ENCODE data around the gene RPN2. TPM values are rescaled to one million over a fixed set of nuclear protein-coding genes. Genes with fewer than 3 reads are reported as not detected.

RPN2 gene
- total and polyA plus RNA-seq, 7 experiments from 2014 or later: 88.7 to 281 (median 113) TPM

DNA sequence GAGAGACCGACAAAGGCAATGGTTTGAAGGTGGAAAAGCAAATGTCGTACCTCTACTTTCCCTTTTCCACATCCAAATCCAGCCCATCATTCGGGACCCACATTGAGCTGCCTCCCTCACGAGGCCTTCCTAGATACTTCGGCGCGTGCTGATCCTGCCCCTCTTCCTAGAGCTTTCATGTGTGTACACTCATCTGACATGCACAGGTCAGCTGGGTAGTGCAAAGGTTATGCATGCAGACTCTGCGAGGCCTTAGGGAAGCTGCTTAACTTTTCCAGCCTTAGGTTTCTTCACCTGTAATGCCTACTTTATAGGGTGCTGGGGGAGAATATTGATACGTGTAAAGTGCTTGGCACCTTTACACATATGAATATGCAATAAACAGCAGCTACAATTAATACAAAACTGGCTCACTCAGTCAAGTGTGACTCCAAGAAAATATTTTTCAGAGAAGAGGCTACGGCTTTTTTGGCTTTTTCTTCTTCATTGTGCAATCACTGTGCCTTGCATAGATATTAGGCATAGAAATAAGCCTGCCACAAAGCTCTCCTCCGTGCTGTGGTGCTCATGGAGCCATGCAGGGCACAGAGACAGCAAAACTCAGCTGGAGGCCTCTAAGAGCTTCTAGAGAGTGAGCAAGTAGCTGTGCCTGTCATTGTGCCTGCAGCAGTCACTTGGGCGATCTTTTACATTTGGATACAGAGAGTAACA, 106.7 kb downstream of the RPN2 start:
- H3K9me3 ChIP-seq (ENCODE audit: control insufficient read depth in 2 of 3, low read length in 3 of 3): no peaks in the 10 kb centered on the region
- peaks cover 0 to 3% (median 0%) of the 10 kb centered on the region in 3 experiments for H3K36me3 ChIP-seq (ENCODE audit: control insufficient read depth in 2 of 3, insufficient read depth in 3 of 3, low read length in 3 of 3)
- intact Hi-C loops (cut with micrococcal nuclease): loop anchor here (5.0 to 10.0 kb wide), 2 partner anchors 61 to 409 kb away; partner anchors contain the start of genes CTNNBL1 (in 1 of the 2) and SRC (in 1 of the 2)
- no peak overlapping the region for H3K27ac ChIP-seq (ENCODE audit: low read depth, low read length)
- Mint-ChIP-seq H3K4me1 (peaks cover 0 to 11% (median 8%) of the 10 kb centered on the region in 7 donors), H3K9me3 (no peaks in the 10 kb centered on the region), H3K4me3 (no peak overlapping the region), H3K27ac (no peak overlapping the region), H3K36me3 (no peaks in the 10 kb centered on the region), H3K27me3 (peaks cover 0 to 12% (median 6%) of the 10 kb centered on the region in 5 donors)
- POLR2A ChIA-PET: no interaction called here
- ATAC-seq (no peak), DNase-seq (no peak)
- CTCF ChIA-PET: no interaction called here
- peaks cover 9% of the 10 kb centered on the region in 2 donors for H3K4me1 ChIP-seq (ENCODE audit: control insufficient read depth in 2 of 2, insufficient read depth in 2 of 2, low read length in 2 of 2)
- H3K4me3 ChIP-seq (ENCODE audit: low read length): no peak overlapping the region
- no peaks in the 10 kb centered on the region for H3K27me3 ChIP-seq (ENCODE audit: control insufficient read depth in 2 of 2, insufficient read depth in 2 of 2, low read length in 2 of 2)

DNA sequence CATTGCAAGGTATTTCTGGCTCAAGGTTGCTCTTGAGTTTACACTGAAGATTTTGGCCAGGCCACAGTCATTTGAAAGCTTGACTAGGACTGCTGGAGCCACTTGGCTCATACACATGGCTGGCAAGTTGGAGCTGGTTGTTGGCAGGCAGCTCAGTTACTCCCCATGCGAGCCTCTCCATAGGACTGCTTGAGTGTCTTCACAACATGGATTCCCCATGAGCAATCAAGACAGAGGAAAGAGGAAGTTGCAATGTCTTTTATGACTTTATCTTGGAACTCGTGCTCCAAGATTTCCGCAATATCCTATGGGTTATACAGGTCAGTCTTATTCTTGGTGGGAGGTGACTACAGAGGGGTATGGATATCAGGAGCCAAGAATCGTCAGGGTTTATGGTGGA, 109.0 kb downstream of the RPN2 start:
- DNase-seq: no peak
- Mint-ChIP-seq H3K36me3 (peaks cover 3 to 11% (median 9%) of the 10 kb centered on the region in 5 donors), H3K9me3 (peaks cover 0 to 3% (median 0%) of the 10 kb centered on the region in 11 donors), H3K4me3 (peak overlapping the region; percentile 8 to 90 (median 64)), H3K27ac (peak overlapping the region in 3 of 9 donors; percentile 10 to 96 (median 87)), H3K27me3 (peaks cover 0 to 10% (median 6%) of the 10 kb centered on the region in 5 donors), H3K4me1 (peaks cover 15 to 30% (median 24%) of the 10 kb centered on the region in 7 donors)
- no peak for ATAC-seq
- Histone ChIP-seq H3K27ac (ENCODE audit: low read depth, low read length) (no peak overlapping the region), H3K4me3 (ENCODE audit: low read length) (no peak overlapping the region), H3K27me3 (ENCODE audit: control insufficient read depth in 2 of 2, insufficient read depth in 2 of 2, low read length in 2 of 2) (no peaks in the 10 kb centered on the region), H3K9me3 (ENCODE audit: control insufficient read depth in 2 of 3, low read length in 3 of 3) (no peaks in the 10 kb centered on the region), H3K36me3 (ENCODE audit: control insufficient read depth in 2 of 3, insufficient read depth in 3 of 3, low read length in 3 of 3) (peaks cover 0 to 3% (median 0%) of the 10 kb centered on the region in 3 experiments), H3K4me1 (ENCODE audit: control insufficient read depth in 2 of 2, insufficient read depth in 2 of 2, low read length in 2 of 2) (peaks cover 10 to 13% of the 10 kb centered on the region in 2 donors)
- intact Hi-C loops (cut with micrococcal nuclease): loop anchor here (5.0 to 10.0 kb wide), 2 partner anchors 59 to 407 kb away; partner anchors contain the start of genes CTNNBL1 (in 1 of the 2) and SRC (in 1 of the 2)
- CTCF ChIA-PET: interaction anchor here (0.5 kb wide), 1 partner anchor 92 kb away, joined by 5 read pairs; no protein-coding TSS in a partner anchor
- POLR2A ChIA-PET: interaction anchor here (0.5 to 1.6 kb wide), 4 partner anchors 12 to 240 kb away, joined by 4 to 11 read pairs (median 4); partner anchors contain the start of gene BLCAP

DNA sequence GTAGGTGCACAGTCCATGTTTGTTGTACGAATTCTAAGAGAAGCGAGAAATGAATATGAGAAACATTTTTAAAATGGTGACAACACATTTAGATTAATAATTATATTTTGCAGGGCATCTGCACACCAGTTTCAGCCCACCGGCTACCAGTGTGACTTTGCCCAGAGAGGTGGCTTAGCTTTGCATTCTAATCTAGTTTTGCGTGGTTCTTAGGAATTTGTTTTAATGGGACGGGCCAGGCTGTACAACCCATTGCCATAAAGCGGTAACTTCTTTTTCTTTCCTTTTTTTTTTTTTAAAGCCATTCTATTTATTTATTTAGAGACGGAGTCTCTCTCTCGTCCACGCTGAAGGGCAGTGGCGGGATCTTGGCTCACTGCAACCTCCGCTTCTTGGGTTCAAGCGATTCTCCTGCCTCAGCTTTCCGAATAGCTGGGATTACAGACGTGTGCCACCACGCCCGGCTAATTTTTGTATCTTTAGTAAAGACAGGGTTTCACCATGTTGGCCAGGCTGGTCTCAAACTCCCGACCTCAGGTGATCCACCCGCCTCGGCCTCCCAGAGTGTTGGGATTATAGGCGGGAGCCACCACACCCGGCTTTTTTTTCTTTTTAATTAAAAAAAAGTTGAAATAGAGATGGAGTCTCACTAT, 111.2 kb downstream of the RPN2 start:
- Histone ChIP-seq H3K4me1 (ENCODE audit: control insufficient read depth in 2 of 2, insufficient read depth in 2 of 2, low read length in 2 of 2) (peaks cover 10 to 13% of the 10 kb centered on the region in 2 donors), H3K27me3 (ENCODE audit: control insufficient read depth in 2 of 2, insufficient read depth in 2 of 2, low read length in 2 of 2) (no peaks in the 10 kb centered on the region), H3K27ac (ENCODE audit: low read depth, low read length) (peak overlapping the region; percentile 81), H3K4me3 (ENCODE audit: low read length) (peak overlapping the region; percentile 76), H3K9me3 (ENCODE audit: control insufficient read depth in 2 of 3, low read length in 3 of 3) (no peaks in the 10 kb centered on the region), H3K36me3 (ENCODE audit: control insufficient read depth in 2 of 3, insufficient read depth in 3 of 3, low read length in 3 of 3) (peaks cover 0 to 9% (median 0%) of the 10 kb centered on the region in 3 experiments)
- ChIA-PET CTCF (interaction anchor here (1.5 kb wide), 1 partner anchor 111 kb away, joined by 4 read pairs; the partner anchor contains the start of gene RPN2), POLR2A (interaction anchor here (0.7 to 1.5 kb wide), 8 partner anchors 9 to 251 kb away, joined by 3 to 6 read pairs (median 3); no protein-coding TSS in a partner anchor)
- no peak for ATAC-seq
- peak overlapping the region; percentile 88 to 98 (median 94) for H3K27ac Mint-ChIP-seq
- H3K9me3 Mint-ChIP-seq: peaks cover 0 to 8% (median 0%) of the 10 kb centered on the region in 11 donors
- intact Hi-C loops (cut with micrococcal nuclease): no loop called here
- peaks cover 26 to 49% (median 43%) of the 10 kb centered on the region in 7 donors for H3K4me1 Mint-ChIP-seq
- H3K4me3 Mint-ChIP-seq: peak overlapping the region; percentile 84 to 94 (median 91)
- peaks cover 9 to 26% (median 22%) of the 10 kb centered on the region in 5 donors for H3K36me3 Mint-ChIP-seq
- H3K27me3 Mint-ChIP-seq: peaks cover 0 to 7% (median 4%) of the 10 kb centered on the region in 5 donors
- no peak for DNase-seq

Other genes starting within 250 kb of the RPN2 start
- 100 to 1,000 TPM; 271 to 393 (median 338) TPM for gene SAMHD1, start 227.6 kb upstream of the RPN2 start, total RNA-seq
- gene SAMHD1, start 227.6 kb upstream of the RPN2 start, polyA plus RNA-seq: 100 to 1,000 TPM; 231 to 258 TPM
- 10 to 100 TPM; 27.4 to 51.2 (median 30.6) TPM for gene RBL1, start 83.3 kb upstream of the RPN2 start, total RNA-seq
- 10 to 100 TPM in 1 of 2 donors, 1 to 10 TPM in 1; 10.0 to 13.0 TPM for gene RBL1, start 83.3 kb upstream of the RPN2 start, polyA plus RNA-seq
- gene MROH8, start 218 bp downstream of the RPN2 start, total RNA-seq: 1 to 10 TPM; 1.2 to 1.9 (median 1.6) TPM
- gene MROH8, start 218 bp downstream of the RPN2 start, polyA plus RNA-seq: 1 to 10 TPM in 1 of 2 donors, under 1 TPM in 1; 0.59 to 1.7 TPM
- not detected for gene GHRH, start 82.5 kb downstream of the RPN2 start, total RNA-seq
- gene GHRH, start 82.5 kb downstream of the RPN2 start, polyA plus RNA-seq: not detected
- gene MANBAL, start 110.3 kb downstream of the RPN2 start, total RNA-seq: 10 to 100 TPM in 3 of 5 experiments, 1 to 10 TPM in 2; 4.2 to 12.3 (median 11.5) TPM
- 10 to 100 TPM; 21.2 to 28.4 TPM for gene MANBAL, start 110.3 kb downstream of the RPN2 start, polyA plus RNA-seq
- gene SRC, start 166.8 kb downstream of the RPN2 start, total RNA-seq: 10 to 100 TPM in 1 of 5 experiments, 1 to 10 TPM in 4; 2.8 to 26.6 (median 4.4) TPM
- under 1 TPM; 0.63 to 0.82 TPM for gene SRC, start 166.8 kb downstream of the RPN2 start, polyA plus RNA-seq

Measured in naive thymus-derived CD4-positive, alpha-beta T cell (primary cell).